MM.1S (cell line): ENCODE results near the gene GPR35.

Experiments
- DNase-seq: peaks from one replicate; pipeline ENCODE4 v3.0.0-alpha.2; 2015
- H2AFZ ChIP-seq: fragments of 300-600 bp; sonication (generic); 2 replicates; pipeline ENCODE4 v1.6.0; 2016; ENCODE audit warnings: antibody characterized with exemption, low read length
- H3F3A ChIP-seq: fragments of 300-600 bp; sonication (generic); 2 replicates; pipeline ENCODE4 v1.6.1; 2016; ENCODE audit warnings: mild to moderate bottlenecking, antibody characterized with exemption, low read length, moderate library complexity, mixed read lengths; ENCODE audit not compliant: insufficient read depth
- H3K27ac ChIP-seq: fragments of 300-600 bp; sonication (generic); 2 replicates; pipeline ENCODE4 v1.5.1; 2016; ENCODE audit warnings: mild to moderate bottlenecking, low read length
- H3K27me3 ChIP-seq: fragments of 300-600 bp; sonication (generic); replicated peaks from 2 replicates; pipeline ENCODE4 v1.6.0; 2016; ENCODE audit warnings: low read length; ENCODE audit not compliant: insufficient read depth
- H3K36me3 ChIP-seq: fragments of 300-600 bp; sonication (generic); replicated peaks from 2 replicates; pipeline ENCODE4 v1.6.1; 2016; ENCODE audit warnings: mild to moderate bottlenecking, low read length, mixed read lengths; ENCODE audit not compliant: insufficient read depth
- H3K4me1 ChIP-seq: fragments of 300-600 bp; sonication (generic); 2 replicates; pipeline ENCODE4 v1.6.1; 2016; ENCODE audit warnings: low read length, mixed read lengths
- H3K4me2 ChIP-seq: fragments of 300-600 bp; sonication (generic); 2 replicates; pipeline ENCODE4 v1.6.0; 2016; ENCODE audit warnings: low read depth, low read length
- H3K4me3 ChIP-seq: fragments of 300-600 bp; sonication (generic); 2 replicates; pipeline ENCODE4 v1.5.1; 2016; ENCODE audit warnings: low read length, mixed read lengths
- H3K79me2 ChIP-seq: fragments of 300-600 bp; sonication (generic); 2 replicates; pipeline ENCODE4 v1.6.1; 2016; ENCODE audit warnings: mixed run types, low read length, mixed read lengths
- H3K9ac ChIP-seq: fragments of 300-600 bp; sonication (generic); 2 replicates; pipeline ENCODE4 v1.6.1; 2016; ENCODE audit warnings: low read length, mixed read lengths
- H3K9me2 ChIP-seq: fragments of 300-600 bp; sonication (generic); replicated peaks from 2 replicates; pipeline ENCODE4 v1.6.1; 2016; ENCODE audit warnings: mild to moderate bottlenecking, low read length, mixed read lengths; ENCODE audit not compliant: insufficient read depth
- H3K9me3 ChIP-seq: fragments of 300-600 bp; sonication (generic); replicated peaks from 2 replicates; pipeline ENCODE4 v1.6.1; 2016; ENCODE audit warnings: mild to moderate bottlenecking, low read length, mixed read lengths; ENCODE audit not compliant: insufficient read depth
- H4K20me1 ChIP-seq: fragments of 300-600 bp; sonication (generic); 2 replicates; pipeline ENCODE4 v1.6.1; 2016; ENCODE audit warnings: mild to moderate bottlenecking, low read length, moderate library complexity, mixed read lengths; ENCODE audit not compliant: insufficient read depth
- CTCF ChIP-seq: fragments of 300-600 bp; sonication (generic); IDR thresholded peaks from 2 replicates; pipeline ENCODE4 v1.5.1; 2016; ENCODE audit warnings: antibody characterized with exemption, low read length, mixed read lengths
- EZH2 ChIP-seq: fragments of 300-600 bp; sonication (generic); optimal IDR thresholded peaks from 2 replicates; pipeline ENCODE3; 2017; ENCODE audit warnings: low read depth, mild to moderate bottlenecking, antibody characterized with exemption, low read length, mixed read lengths
- EZH2phosphoT487 ChIP-seq: fragments of 300-600 bp; sonication (generic); IDR thresholded peaks from 2 replicates; pipeline ENCODE4 v1.6.1; 2018; ENCODE audit warnings: antibody characterized with exemption, low read length

The GPR35 gene

DNA sequence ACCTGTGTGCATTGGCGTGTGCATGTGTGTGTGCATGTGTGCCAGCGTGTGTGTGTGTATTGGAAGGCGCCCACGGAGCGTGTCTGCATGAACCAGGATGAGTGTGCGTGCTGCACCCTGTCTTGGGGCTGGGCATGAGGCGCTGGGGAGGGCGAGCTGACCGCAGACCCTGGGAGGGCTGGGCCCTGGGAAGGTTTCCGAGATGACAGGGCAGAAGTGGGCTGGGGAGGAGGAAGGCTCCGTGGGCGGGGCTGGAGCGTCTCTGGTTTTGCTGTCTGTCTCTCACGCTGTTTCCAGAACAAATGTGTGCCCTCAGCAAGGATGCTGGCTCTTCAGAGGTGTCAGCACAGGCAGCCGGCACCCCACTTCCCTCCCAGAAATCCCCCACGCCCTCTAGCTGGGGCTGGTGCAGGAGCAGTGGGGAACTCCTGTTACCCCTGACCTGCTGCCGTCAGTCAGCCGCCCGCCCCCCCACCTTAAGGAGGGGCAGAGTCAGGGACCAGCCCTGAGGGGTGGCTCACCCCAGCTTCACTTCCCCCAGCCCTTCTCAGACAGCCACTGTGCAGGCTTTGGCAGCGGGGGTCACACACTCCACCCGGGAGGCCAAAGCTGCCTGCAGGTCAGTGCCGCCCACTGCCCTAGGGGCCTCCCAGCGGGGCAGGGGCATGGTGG, at the start of gene GPR35:
TSS of gene GPR35 (plus strand) at position 531 of the 672 bp plus-strand sequence. CDS start 4,473 bp downstream, outside the sequence.
- Histone ChIP-seq H3K9me2 (no peaks in the 10 kb centered on the region), H3K36me3 (no peaks in the 10 kb centered on the region), H3K9ac (no peak within 1 kb of the TSS), H2AFZ (no peak within 1 kb of the TSS), H3K4me1 (0 out of 2 replicates have a peak, but pooled peaks cover 4% of the 10 kb centered on the region), H3F3A (no peaks in the 10 kb centered on the region), H3K79me2 (no peaks in the 10 kb centered on the region), H3K27ac (no peak within 1 kb of the TSS), H3K4me2 (no peak within 1 kb of the TSS), H3K4me3 (no peak within 1 kb of the TSS), H3K9me3 (no peaks in the 10 kb centered on the region), H3K27me3 (peaks cover 4% of the 10 kb centered on the region; the same call in 1 of the 2 replicates), H4K20me1 (no peaks in the 10 kb centered on the region)
- no peak for TF ChIP-seq EZH2
- TF ChIP-seq CTCF, result no peak
- no peak for TF ChIP-seq EZH2phosphoT487
- peak; percentile 7 for DNase-seq

GRCh38 chr2:240576036-240576435, 49.2 kb upstream of the GPR35 start:
- Histone ChIP-seq H3K4me3 (no peak overlapping the region), H3K79me2 (peaks cover 28% of the 10 kb centered on the region), H3K9me2 (no peaks in the 10 kb centered on the region), H3K9ac (no peak overlapping the region), H3K27me3 (no peaks in the 10 kb centered on the region), H3K4me1 (peaks cover 31% of the 10 kb centered on the region), H3K4me2 (no peak overlapping the region), H2AFZ (no peak overlapping the region), H3K36me3 (no peaks in the 10 kb centered on the region), H3F3A (peaks cover 24% of the 10 kb centered on the region), H3K9me3 (no peaks in the 10 kb centered on the region), H3K27ac (no peak overlapping the region), H4K20me1 (no peaks in the 10 kb centered on the region)
- TF ChIP-seq EZH2 (no peak), CTCF (no peak), EZH2phosphoT487 (no peak)
- no peak for DNase-seq

GRCh38 chr2:240576436-240577205, 48.7 kb upstream of the GPR35 start:
- Histone ChIP-seq H3K4me2 (no peak overlapping the region), H3K9me3 (no peaks in the 10 kb centered on the region), H3K79me2 (peaks cover 23% of the 10 kb centered on the region), H3K27ac (no peak overlapping the region), H4K20me1 (no peaks in the 10 kb centered on the region), H3F3A (peaks cover 27% of the 10 kb centered on the region), H3K27me3 (no peaks in the 10 kb centered on the region), H3K9ac (no peak overlapping the region), H3K9me2 (no peaks in the 10 kb centered on the region), H3K4me3 (no peak overlapping the region), H3K4me1 (peaks cover 31% of the 10 kb centered on the region), H2AFZ (no peak overlapping the region), H3K36me3 (no peaks in the 10 kb centered on the region)
- no peak for DNase-seq
- TF ChIP-seq CTCF, result no peak
- TF ChIP-seq EZH2, result no peak
- no peak for TF ChIP-seq EZH2phosphoT487
